GM10248 (cell line): ENCODE results near the gene FAM117B.
"Not testable (repeated sequence)": the region's sequence is repeated elsewhere in the genome, so short reads cannot be mapped to it uniquely, and the experiment has no call there.

Experiments used
- CTCF ChIA-PET: fragments of 300-600 bp; sonication (Branson Sonifier 250); formaldehyde crosslinking; extraction: SDS; loops from one replicate; lab custom pipeline; 2021; ENCODE audit warnings: antibody characterized with exemption; lab: Yijun Ruan, JAX
- POLR2A ChIA-PET: fragments of 350-650 bp; sonication (Branson Sonifier 250); formaldehyde crosslinking; extraction: SDS; loops from one replicate; lab custom pipeline; 2020; ENCODE audit warnings: antibody characterized with exemption; lab: Yijun Ruan, JAX
- DNase-seq: peaks from one replicate; pipeline ENCODE4 v3.0.0; 2012; ENCODE audit errors: extremely low spot score
- TF ChIP-seq, protein P1 (sequence below): IDR thresholded peaks from 2 replicates; pipeline ENCODE4 v1.5.1; 2012; ENCODE audit warnings: mild to moderate bottlenecking, low read depth; ENCODE audit errors: extremely low read depth, missing control alignments, control extremely low read depth

The FAM117B gene

DNA sequence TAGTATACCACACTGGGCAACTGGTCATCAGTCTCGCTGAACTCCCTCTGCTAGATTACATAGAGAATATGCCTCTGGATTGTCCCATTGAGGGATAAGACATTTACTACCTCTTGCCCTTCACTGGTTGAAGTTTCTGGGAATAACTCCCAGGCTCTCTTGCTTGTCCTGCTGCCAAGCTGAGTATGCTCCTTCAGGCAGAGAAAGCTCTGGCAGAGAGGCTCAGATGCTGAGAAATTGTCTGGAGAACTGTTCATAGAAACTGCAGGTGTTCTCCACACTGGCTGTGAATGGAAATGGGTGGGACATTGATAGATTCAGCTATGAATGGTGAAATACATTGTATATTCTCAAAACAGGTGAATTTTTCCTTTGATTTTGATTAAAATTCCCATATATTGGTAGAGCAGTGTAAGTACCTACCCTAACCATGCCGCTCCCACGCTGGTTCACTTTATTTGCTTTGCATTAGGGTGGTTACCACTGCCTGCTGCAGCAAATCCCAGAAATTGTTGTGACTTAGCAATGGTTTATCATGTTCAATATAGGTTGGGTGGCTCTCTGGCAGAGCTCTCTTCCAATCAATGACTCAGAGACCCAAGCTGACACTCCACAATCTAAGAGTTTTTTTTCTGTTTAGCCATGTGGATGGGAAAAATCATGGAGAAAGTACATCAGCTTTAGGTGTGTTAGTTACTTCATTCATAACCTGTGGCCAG, 36.7 kb downstream of the FAM117B start:
- ChIA-PET CTCF (interaction anchor here (1.3 to 1.4 kb wide), 2 partner anchors 15 to 29 kb away, joined by 3 to 5 read pairs; no protein-coding TSS in a partner anchor), POLR2A (interaction anchor here (0.6 kb wide), 1 partner anchor 403 kb away, joined by 3 read pairs; no protein-coding TSS in a partner anchor)
- TF ChIP-seq, protein P1, sequence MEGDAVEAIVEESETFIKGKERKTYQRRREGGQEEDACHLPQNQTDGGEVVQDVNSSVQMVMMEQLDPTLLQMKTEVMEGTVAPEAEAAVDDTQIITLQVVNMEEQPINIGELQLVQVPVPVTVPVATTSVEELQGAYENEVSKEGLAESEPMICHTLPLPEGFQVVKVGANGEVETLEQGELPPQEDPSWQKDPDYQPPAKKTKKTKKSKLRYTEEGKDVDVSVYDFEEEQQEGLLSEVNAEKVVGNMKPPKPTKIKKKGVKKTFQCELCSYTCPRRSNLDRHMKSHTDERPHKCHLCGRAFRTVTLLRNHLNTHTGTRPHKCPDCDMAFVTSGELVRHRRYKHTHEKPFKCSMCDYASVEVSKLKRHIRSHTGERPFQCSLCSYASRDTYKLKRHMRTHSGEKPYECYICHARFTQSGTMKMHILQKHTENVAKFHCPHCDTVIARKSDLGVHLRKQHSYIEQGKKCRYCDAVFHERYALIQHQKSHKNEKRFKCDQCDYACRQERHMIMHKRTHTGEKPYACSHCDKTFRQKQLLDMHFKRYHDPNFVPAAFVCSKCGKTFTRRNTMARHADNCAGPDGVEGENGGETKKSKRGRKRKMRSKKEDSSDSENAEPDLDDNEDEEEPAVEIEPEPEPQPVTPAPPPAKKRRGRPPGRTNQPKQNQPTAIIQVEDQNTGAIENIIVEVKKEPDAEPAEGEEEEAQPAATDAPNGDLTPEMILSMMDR = no peak
- DNase-seq = no peak

DNA sequence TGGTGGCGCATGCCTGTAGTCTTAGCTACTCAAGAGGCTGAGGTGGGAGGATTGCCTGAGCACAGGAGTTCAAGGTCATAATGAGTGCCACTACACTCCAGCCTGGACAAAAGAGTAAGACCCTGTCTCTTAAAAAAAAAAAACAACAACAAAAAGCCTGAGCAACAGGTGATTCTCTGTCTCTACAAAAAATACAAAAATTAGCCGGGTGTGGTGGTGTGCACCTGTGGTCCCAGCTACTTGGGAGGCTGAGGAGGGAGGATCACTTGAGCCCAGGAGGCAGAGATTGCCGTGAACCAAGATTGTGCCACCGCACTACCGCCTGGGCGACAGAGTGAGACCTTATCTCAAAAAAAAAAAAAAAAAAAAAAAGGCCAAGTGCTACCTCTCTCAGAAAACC, 40.3 kb downstream of the FAM117B start:
- DNase-seq, POLR2A ChIA-PET: not testable (repeated sequence)
- CTCF ChIA-PET = interaction anchor here (1.4 to 2.1 kb wide), 2 partner anchors 10 to 86 kb away, joined by 4 to 7 read pairs; no protein-coding TSS in a partner anchor

DNA sequence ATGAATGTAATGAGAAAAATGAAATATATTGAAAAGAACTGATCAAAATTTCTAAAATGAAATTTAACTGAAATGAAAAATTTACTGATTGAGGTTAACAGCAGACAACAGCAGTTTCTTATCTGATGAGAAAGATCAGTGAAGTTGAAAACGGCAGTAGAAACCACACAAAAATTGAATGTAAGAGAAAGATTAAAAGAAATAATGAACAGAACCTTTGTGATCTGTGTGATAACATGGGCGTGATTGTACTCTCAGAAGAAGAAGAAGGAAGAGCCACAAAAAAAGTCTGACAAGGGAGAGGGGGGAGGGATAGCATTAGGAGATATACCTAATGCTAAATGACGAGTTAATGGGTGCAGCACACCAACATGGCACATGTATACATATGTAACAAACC, 45.2 kb downstream of the FAM117B start:
- DNase-seq = no peak
- ChIA-PET POLR2A (no interaction called here), CTCF (no interaction called here)
- TF ChIP-seq, protein P1 = no peak

DNA sequence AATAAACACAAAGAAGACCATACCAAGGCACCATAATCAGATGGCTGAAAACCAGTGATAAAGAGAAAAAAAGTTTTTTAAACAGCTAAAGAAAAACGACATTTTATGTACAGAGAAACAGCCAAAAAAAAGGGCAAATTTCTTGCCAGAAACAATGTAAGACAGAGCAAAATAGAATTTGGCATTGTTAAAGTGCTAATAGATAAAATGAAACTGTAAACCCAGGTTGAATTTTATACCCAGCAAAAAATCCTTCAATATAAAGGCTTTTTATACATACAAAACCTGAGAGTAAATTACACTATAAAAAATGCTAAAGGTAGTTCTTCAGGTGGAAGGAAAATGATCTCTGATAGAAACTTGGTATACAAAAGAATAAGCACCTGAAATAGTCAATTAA, 45.7 kb downstream of the FAM117B start:
- ChIA-PET CTCF (no interaction called here), POLR2A (no interaction called here)
- no peak for DNase-seq
- TF ChIP-seq, protein P1 = no peak

DNA sequence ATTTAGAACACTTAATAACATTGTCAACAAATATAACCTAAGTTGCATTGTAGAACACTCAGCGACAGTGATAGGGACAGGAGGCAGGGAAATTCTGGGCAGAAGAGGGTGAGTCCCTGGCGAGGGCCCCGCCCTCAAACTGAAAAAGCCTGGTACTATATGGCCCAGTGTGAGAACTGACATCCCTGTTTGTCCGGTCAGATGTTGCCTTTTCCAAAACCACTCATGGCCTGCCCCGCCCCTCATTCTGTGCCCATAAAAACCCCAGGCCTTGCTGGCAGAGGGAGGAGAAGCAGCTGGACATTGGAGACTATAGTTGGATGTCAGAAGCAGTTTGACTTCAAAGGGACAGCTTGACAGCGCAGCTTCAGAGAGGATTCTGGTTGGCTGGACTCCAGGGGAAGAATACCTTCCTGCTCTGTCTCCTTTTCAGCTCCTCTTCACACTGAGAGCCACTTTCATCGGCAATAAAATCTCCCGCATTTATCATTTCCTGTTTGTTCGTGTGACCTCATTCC, 47.0 kb downstream of the FAM117B start:
- TF ChIP-seq, protein P1 = no peak
- POLR2A ChIA-PET = no interaction called here
- no peak for DNase-seq
- CTCF ChIA-PET = no interaction called here

DNA sequence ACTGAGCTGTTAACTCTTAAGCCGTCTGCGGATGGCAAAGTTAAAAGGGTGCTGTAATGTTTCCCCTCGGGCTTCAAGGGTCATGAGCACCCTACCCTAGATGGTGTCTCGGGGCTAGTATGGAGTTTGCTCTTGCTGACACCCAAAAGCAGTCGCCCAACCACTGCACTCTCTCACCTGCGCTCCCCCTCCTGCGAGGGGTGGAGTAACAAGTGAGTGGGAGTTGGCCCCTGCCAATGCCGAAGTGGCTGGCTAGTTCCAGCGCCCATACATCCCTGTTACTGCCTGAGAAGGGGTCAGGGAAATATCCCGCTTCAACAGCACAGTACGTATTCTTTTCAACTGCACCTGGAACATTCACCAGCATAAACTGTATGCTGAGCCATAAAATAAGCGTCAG, 47.5 kb downstream of the FAM117B start:
- POLR2A ChIA-PET = no interaction called here
- CTCF ChIA-PET = no interaction called here
- DNase-seq = no peak
- TF ChIP-seq, protein P1 = no peak

DNA sequence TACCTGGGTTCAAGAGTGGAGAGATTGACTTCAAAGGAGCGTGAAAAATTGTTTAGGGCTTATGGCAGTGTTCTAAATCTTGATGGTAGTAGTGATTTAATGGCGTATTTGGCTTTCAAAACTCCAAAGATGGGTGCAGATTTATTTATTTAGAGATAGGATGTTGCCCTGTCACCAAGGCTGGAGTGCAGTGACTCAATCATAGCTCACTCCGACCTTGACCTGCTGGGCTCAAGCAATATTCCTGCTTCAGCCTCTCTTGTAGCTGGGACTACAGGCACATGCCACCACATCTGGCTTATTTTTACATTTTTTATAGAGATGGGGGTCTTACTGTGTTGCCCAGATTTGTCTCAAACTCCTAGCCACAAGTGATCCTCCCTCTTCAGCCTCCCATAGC, 52.5 kb downstream of the FAM117B start:
- TF ChIP-seq, protein P1 = no peak
- ChIA-PET POLR2A (no interaction called here), CTCF (no interaction called here)
- no peak for DNase-seq
